ENCODE results near the gene TMTC1.

- TF ChIP-seq FOXM1 (IDR thresholded peaks at IDR 0.05; ENCODE audit: borderline replicate concordance, low read depth) (no peak), CEBPB (IDR thresholded peaks at IDR 0.05) (no peak), TAF1 (IDR thresholded peaks at IDR 0.05; ENCODE audit: low read depth) (no peak), YY1 (IDR thresholded peaks at IDR 0.05; ENCODE audit: low read depth) (no peak), RAD21 (IDR thresholded peaks at IDR 0.05; ENCODE audit: low read depth) (no peak), REST (IDR thresholded peaks at IDR 0.05; ENCODE audit: low read depth) (no peak), CREB1 (IDR thresholded peaks at IDR 0.05; ENCODE audit: low read depth) (no peak), NFIC (IDR thresholded peaks at IDR 0.05) (no peak), ZBTB7A (IDR thresholded peaks at IDR 0.05; ENCODE audit: low read depth) (no peak)
- TF ChIP-seq, protein P1, sequence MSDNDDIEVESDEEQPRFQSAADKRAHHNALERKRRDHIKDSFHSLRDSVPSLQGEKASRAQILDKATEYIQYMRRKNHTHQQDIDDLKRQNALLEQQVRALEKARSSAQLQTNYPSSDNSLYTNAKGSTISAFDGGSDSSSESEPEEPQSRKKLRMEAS (IDR thresholded peaks at IDR 0.05): no peak
These were observed 166.9 kb downstream of the TMTC1 start for GRCh38 chr12:29616664-29617406.
